ENCODE data around the gene KBTBD13.

Gene KBTBD13

GRCh38 chr15:65115086-65115485, 38.5 kb downstream of the KBTBD13 start, which contains the start of gene UBAP1L:
UBAP1L (minus strand) TSS chr15:65115200; CDS start chr15:65106215, 8,985 bp downstream.
- DNase-seq (ENCODE audit: low spot score) = no peak

GRCh38 chr15:65115542-65115941, 39.0 kb downstream of the KBTBD13 start:
- DNase-seq (ENCODE audit: low spot score) = no peak
